GM12873 (cell line): ENCODE results near the gene TOR1A.
A peak's percentile ranks its signal among the peaks of the same experiment; 100 is the strongest.

Experiments used
- TF ChIP-seq, protein P1 (sequence below): IDR thresholded peaks from 2 replicates; pipeline ENCODE4 v1.5.1; 2012; ENCODE audit warnings: low read depth, mild to moderate bottlenecking, moderate library complexity, low read length, control low read depth; ENCODE audit not compliant: insufficient read depth; ENCODE audit errors: missing control alignments

Gene TOR1A

DNA sequence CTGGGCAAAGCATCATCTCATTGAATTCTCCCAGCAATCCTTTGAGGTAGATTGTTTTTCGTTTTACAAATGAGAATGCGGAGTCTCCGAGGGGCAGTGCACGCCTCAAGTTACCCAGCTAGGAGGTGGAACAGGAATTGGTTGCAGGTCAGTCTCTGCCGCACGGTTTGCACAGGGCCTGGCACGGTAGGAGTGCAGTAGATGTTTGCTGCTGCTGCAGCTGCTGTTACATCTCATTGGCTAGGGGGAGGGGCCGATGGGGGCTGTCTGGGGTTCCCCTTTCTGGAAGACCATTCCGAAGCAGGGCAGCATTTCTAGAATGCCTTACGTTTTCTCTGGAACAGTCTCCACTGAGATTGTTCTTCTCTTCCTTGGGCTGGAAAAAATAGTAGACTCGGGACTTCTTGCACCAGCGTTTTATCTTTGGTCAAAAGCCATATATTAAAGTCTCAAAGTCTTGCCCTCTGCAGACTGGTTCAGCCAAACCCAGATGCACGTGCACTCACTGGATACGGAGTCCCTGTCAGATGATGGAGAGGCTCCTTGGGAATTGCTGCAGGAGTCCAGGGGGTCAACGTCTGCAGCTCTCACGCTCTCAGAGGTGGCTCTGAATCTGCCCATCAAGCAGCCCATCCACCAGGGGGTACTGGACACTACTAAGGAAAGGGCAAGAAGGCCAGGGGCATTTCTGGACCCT is 12.5 kb upstream of the TOR1A start:
- TF ChIP-seq, protein P1, sequence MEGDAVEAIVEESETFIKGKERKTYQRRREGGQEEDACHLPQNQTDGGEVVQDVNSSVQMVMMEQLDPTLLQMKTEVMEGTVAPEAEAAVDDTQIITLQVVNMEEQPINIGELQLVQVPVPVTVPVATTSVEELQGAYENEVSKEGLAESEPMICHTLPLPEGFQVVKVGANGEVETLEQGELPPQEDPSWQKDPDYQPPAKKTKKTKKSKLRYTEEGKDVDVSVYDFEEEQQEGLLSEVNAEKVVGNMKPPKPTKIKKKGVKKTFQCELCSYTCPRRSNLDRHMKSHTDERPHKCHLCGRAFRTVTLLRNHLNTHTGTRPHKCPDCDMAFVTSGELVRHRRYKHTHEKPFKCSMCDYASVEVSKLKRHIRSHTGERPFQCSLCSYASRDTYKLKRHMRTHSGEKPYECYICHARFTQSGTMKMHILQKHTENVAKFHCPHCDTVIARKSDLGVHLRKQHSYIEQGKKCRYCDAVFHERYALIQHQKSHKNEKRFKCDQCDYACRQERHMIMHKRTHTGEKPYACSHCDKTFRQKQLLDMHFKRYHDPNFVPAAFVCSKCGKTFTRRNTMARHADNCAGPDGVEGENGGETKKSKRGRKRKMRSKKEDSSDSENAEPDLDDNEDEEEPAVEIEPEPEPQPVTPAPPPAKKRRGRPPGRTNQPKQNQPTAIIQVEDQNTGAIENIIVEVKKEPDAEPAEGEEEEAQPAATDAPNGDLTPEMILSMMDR = no peak

DNA sequence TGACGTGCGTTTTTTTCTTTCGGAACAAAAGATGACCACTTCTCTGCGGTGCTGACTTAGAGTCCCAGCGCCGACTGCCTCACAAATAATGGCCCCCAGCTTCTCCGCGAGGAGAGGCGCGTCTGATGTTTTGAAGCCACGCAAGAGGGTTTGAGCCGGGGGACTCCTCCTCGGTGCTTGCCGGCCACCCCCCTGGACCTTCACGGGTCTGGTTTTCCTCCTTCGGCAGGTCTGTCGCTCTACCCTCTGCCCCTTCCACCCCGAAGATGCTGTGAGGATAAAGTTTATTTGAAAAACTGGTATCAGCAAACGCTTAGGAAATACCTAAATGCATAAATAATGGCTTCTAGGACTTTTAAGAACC is 11.9 kb upstream of the TOR1A start:
- TF ChIP-seq, protein P1 = no peak

DNA sequence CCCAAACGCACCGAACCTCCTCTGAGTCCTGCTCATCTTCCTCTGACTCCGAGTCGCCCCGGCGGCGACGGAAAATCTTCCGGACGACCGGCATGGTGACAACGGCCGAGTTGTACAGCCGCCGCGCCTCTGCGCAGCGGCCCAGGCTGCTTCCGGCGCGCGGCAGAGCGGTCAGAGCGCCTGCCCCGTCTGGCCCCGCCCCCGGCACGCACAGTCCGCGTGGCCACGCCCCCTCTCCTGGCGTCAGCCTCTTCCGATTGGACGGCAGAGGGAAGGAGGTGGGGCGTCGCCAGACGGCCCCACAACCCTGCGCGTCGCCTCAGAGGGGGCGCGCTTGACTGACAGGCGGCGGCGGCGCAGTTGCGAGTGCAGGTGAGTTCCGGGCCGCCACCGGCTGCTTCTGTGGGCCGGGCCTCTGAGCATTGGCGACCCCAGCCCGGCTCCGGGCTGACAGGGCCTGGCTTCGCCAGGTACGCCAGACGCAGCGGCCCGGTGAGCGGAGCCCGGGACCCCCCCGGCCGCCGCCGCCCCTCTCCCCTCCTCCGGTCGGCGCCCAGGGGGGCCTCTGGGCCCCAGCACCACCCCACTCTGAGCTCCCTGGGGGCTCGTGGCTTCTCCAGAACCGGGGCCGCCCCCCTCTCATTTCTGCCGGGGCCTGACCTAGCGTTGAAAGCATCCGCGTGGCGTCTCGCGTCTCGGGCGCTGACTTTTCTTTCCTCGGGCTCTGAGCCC is 11.4 kb upstream of the TOR1A start, which contains the start of the genes C9orf78 and USP20:
C9orf78 (minus strand) TSS at position 148 of the 732 bp plus-strand sequence; CDS start at position 94, 54 bp downstream.
USP20 (plus strand) TSS at position 331 of the 732 bp plus-strand sequence. CDS start 17,098 bp downstream, outside the sequence.
- TF ChIP-seq, protein P1 = peak; percentile 3

DNA sequence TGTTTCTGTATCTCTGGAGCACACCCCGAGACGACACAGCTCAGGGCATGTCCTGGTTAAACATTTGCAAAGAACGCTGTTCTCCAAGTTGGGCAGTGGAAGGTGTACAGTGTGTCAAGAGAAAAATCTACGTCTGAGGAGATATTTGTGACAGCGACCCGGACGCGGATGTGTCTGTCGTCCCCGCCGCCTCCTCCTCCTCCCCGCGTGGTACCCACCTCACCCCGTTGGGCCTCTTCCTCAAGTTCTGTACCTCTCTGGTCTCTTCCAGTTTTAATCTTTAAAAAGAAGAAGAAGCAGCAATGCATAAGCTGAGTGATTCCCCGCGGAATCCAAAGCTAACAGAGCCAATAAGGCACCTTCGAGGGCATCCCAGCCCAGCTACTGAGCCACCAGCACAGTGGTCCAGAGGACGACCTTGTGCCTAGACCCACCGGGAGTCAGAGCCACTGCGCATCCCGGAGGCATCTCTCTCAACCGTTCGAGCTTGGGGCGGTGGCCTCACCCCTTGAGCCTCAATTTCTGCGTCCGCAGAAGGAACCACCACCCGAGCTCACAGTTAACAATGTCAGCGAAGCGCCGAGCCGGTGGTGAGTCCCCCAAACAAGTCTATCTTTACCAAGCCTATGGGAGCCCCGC is 10.7 kb upstream of the TOR1A start:
- TF ChIP-seq, protein P1 = no peak

DNA sequence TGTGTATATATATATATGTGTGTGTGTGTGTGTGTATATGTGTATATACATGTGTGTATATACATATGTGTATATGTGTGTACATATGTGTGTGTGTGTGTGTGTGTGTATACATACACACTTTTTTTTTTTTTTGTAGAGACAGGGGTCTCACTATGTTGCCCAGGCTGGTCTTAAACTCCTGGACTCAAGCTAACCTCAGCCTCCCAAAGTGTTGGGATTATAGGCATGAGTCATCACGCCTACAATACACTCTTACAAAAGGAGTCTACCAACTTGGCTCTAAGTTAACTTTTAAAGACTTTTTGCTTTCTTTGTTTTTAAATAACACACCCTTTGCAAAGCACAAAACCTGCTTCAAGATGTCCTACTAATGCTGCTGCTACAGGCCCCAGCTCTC is 9.0 kb upstream of the TOR1A start:
- TF ChIP-seq, protein P1 = no peak

DNA sequence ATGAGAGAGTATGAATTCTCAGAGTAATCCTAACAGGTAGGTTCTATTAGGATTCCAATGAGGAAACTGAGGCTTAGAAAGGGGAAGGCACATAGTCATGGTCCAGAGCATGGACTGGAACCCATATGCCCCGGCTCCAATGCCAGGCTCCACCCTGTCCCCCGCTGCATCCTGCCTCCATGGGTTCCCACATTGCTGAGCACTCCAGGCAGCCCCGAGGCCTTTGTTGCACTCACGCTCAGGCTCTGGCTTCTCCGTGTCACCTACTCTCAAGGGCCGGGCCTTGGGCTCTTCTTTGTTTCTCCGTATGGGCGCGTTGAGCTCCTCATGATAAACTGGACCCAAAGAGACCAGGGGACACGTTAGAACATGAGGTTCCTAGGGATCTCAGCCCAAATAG is 5.0 kb upstream of the TOR1A start:
- TF ChIP-seq, protein P1 = no peak

DNA sequence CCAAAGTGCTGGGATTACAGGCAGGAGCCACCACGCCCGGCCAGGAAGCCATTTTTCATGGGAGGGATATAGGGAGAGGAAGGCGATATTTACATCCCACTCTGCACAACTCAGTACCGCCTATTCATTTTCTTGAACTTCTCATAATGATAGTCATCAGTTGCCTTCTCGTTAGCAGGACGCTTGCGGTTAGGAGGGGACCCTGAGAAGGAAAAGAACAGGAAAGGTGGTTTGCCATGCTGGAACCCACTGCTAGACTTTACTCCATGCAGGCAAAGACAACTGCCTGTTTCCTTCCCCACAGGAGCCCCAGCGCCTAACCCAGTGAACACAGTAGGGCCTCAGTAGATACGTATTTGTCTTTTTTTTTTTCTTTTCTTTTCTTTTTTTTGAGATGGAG is 4.1 kb upstream of the TOR1A start:
- TF ChIP-seq, protein P1 = no peak
